H1 (cell line): Measurements from ENCODE around the gene FOLR1. TPM values are rescaled to one million over a fixed set of nuclear protein-coding genes. Genes with fewer than 3 reads are reported as not detected.

ENCODE experiments used
- CTCF ChIA-PET: fragments of 300-600 bp; sonication (Branson Sonifier 250); formaldehyde crosslinking; loops from one replicate; lab custom pipeline; 2021; ENCODE audit not compliant: partially characterized antibody; lab: Charles Lee
- POLR2A ChIA-PET: fragments of 300-600 bp; sonication (Branson Sonifier 250); formaldehyde crosslinking; loops from one replicate; lab custom pipeline; 2021; ENCODE audit warnings: inconsistent platforms; ENCODE audit not compliant: partially characterized antibody; lab: Charles Lee
- DNase-seq, 2 experiments: peaks; one replicate each; pipeline versions ENCODE4 v3.0.0 to v3.0.0-alpha.2; 2010 to 2022; ENCODE audit warnings: low spot score in 2 of 2, low read depth in 1 of 2, mixed read lengths in 1 of 2
- FAIRE-seq: peaks from 2 replicates; lab custom pipeline; 2011; peaks lifted over from hg19 to GRCh38; lab: Jason Lieb, UNC
- H2AFZ ChIP-seq: 2 replicates; pipeline ENCODE4 v1.8.1; 2012; ENCODE audit warnings: low read length, inconsistent platforms
- H2AK5ac ChIP-seq: 2 replicates; pipeline ENCODE4 v1.6.1; 2013; ENCODE audit warnings: low read depth, low read length
- H2BK120ac ChIP-seq: replicated peaks from 2 replicates; pipeline ENCODE3; 2013; ENCODE audit warnings: low read depth, low read length, inconsistent platforms
- H2BK12ac ChIP-seq: 2 replicates; pipeline ENCODE4 v1.6.1; 2013; ENCODE audit warnings: low read depth, low read length
- H2BK15ac ChIP-seq: 2 replicates; pipeline ENCODE4 v1.6.1; 2013; ENCODE audit warnings: low read length
- H2BK20ac ChIP-seq: 2 replicates; pipeline ENCODE4 v1.6.1; 2013; ENCODE audit warnings: low read length
- H2BK5ac ChIP-seq: 2 replicates; pipeline ENCODE4 v1.6.1; 2013; ENCODE audit warnings: low read depth, low read length
- H3K14ac ChIP-seq: 2 replicates; pipeline ENCODE4 v1.6.1; 2013; ENCODE audit warnings: inconsistent platforms; ENCODE audit not compliant: insufficient read length
- H3K18ac ChIP-seq: 2 replicates; pipeline ENCODE4 v1.6.1; 2013; ENCODE audit warnings: low read length; ENCODE audit errors: extremely low read depth
- H3K23ac ChIP-seq: 2 replicates; pipeline ENCODE4 v1.6.1; 2013; ENCODE audit warnings: inconsistent platforms; ENCODE audit not compliant: insufficient read length
- H3K23me2 ChIP-seq: 2 replicates; pipeline ENCODE4 v1.6.1; 2013; ENCODE audit warnings: low read depth, low read length
- H3K27ac ChIP-seq: 2 replicates; pipeline ENCODE4 v1.6.1; 2011; ENCODE audit warnings: low read depth, low read length, inconsistent platforms
- H3K27me3 ChIP-seq, 4 experiments: replicated peaks in 1 of 4; 1 replicate in 1 of 4; 2 replicates in 3 of 4; pipeline versions ENCODE4 v1.6.1 to v1.8.1; 2011 to 2013; ENCODE audit warnings: low read length in 3 of 4, mild to moderate bottlenecking in 3 of 4, inconsistent platforms in 2 of 4, mixed read lengths in 2 of 4, moderate library complexity in 1 of 4; ENCODE audit not compliant: control insufficient read depth in 3 of 4, insufficient read depth in 3 of 4; ENCODE audit errors: extremely low read depth in 1 of 4
- H3K36me3 ChIP-seq, 4 experiments: 2 replicates each; pipeline versions ENCODE4 v1.6.1 to v1.8.1; 2011 to 2013; ENCODE audit warnings: mild to moderate bottlenecking in 4 of 4, low read length in 3 of 4, moderate library complexity in 2 of 4, control low read depth in 1 of 4, inconsistent platforms in 1 of 4; ENCODE audit not compliant: insufficient read depth in 4 of 4, control insufficient read depth in 2 of 4
- H3K4ac ChIP-seq: replicated peaks from 2 replicates; pipeline ENCODE3; 2013; ENCODE audit warnings: low read length, low read depth, mixed read lengths, inconsistent platforms; ENCODE audit not compliant: insufficient read length
- H3K4me1 ChIP-seq, 4 experiments: replicated peaks in 1 of 4; 1 replicate in 1 of 4; 2 replicates in 3 of 4; pipeline versions ENCODE4 v1.6.1 to v1.8.1; 2011 to 2013; ENCODE audit warnings: low read length in 3 of 4, inconsistent platforms in 2 of 4, mixed read lengths in 1 of 4; ENCODE audit not compliant: insufficient read depth in 4 of 4, control insufficient read depth in 3 of 4
- H3K4me2 ChIP-seq, 2 experiments: 2 replicates each; pipeline versions ENCODE4 v1.6.1 to v1.8.1; 2011 to 2013; ENCODE audit warnings: low read depth in 2 of 2, low read length in 2 of 2, control low read depth in 1 of 2, inconsistent platforms in 1 of 2, mild to moderate bottlenecking in 1 of 2; ENCODE audit not compliant: insufficient read depth in 1 of 2
- H3K4me3 ChIP-seq, 4 experiments: fragments of 200-600, 300-600 bp in 1 of 4; sonication (generic), shearing (Covaris generic), sonication (Bioruptor Twin) in 1 of 4; 2 replicates each; pipeline versions ENCODE4 v1.5.1 to v1.8.1; 2011 to 2016; ENCODE audit warnings: low read length in 4 of 4, low read depth in 3 of 4, control low read depth in 2 of 4, inconsistent platforms in 2 of 4, mild to moderate bottlenecking in 2 of 4, mixed read lengths in 1 of 4, moderate library complexity in 1 of 4; ENCODE audit not compliant: insufficient read depth in 2 of 4; ENCODE audit errors: extremely low read depth in 1 of 4
- H3K56ac ChIP-seq: replicated peaks from 2 replicates; pipeline ENCODE3; 2013; ENCODE audit warnings: low read depth, mild to moderate bottlenecking, mixed read lengths, low read length, inconsistent platforms; ENCODE audit not compliant: insufficient read length
- H3K79me1 ChIP-seq: 2 replicates; pipeline ENCODE4 v1.6.1; 2013; ENCODE audit warnings: low read depth, low read length, control low read depth
- H3K79me2 ChIP-seq, 2 experiments: 2 replicates each; pipeline versions ENCODE4 v1.6.1 to v1.8.1; 2012 to 2013; ENCODE audit warnings: low read length in 2 of 2, mild to moderate bottlenecking in 2 of 2, inconsistent platforms in 1 of 2; ENCODE audit not compliant: insufficient read depth in 2 of 2, control insufficient read depth in 1 of 2
- H3K9ac ChIP-seq, 4 experiments: replicated peaks in 1 of 4; 1 replicate in 1 of 4; 2 replicates in 3 of 4; pipeline versions ENCODE4 v1.6.1 to v1.8.1; 2011 to 2013; ENCODE audit warnings: low read depth in 3 of 4, low read length in 3 of 4, control low read depth in 2 of 4, mild to moderate bottlenecking in 2 of 4, moderate library complexity in 2 of 4, inconsistent platforms in 1 of 4; ENCODE audit errors: extremely low read depth in 1 of 4
- H3K9me3 ChIP-seq, 2 experiments: 2 replicates each; pipeline versions ENCODE4 v1.6.1 to v1.8.1; 2012 to 2013; ENCODE audit warnings: mild to moderate bottlenecking in 2 of 2, moderate library complexity in 2 of 2, control low read depth in 1 of 2, inconsistent platforms in 1 of 2, low read depth in 1 of 2, low read length in 1 of 2, mixed read lengths in 1 of 2; ENCODE audit not compliant: insufficient read depth in 2 of 2
- H4K20me1 ChIP-seq, 2 experiments: replicated peaks in 1 of 2; 2 replicates each; pipeline versions ENCODE3 to v1.8.1; 2011 to 2013; ENCODE audit warnings: inconsistent platforms in 2 of 2, low read length in 2 of 2, mild to moderate bottlenecking in 1 of 2; ENCODE audit not compliant: insufficient read depth in 2 of 2, control insufficient read depth in 1 of 2
- H4K5ac ChIP-seq: 2 replicates; pipeline ENCODE4 v1.6.1; 2013; ENCODE audit warnings: low read length, low read depth, mixed read lengths, inconsistent platforms; ENCODE audit not compliant: insufficient read length
- H4K8ac ChIP-seq: 2 replicates; pipeline ENCODE4 v1.8.0; 2013; ENCODE audit warnings: mild to moderate bottlenecking, moderate library complexity, low read length, inconsistent platforms; ENCODE audit not compliant: insufficient read depth; ENCODE audit errors: extremely low read depth
- H4K91ac ChIP-seq: replicated peaks from 2 replicates; pipeline ENCODE3; 2013; ENCODE audit warnings: low read length, mixed read lengths, inconsistent platforms; ENCODE audit not compliant: insufficient read length
- KDM5A ChIP-seq: fragments of 200-600 bp; IDR thresholded peaks from 2 replicates; pipeline ENCODE4 v1.7.1; 2012; ENCODE audit warnings: mild to moderate bottlenecking, low read length, inconsistent platforms, mixed read lengths
- SP4 ChIP-seq: IDR thresholded peaks from 2 replicates; pipeline ENCODE4 v1.6.1; 2012; ENCODE audit warnings: low read length, inconsistent platforms
- WGBS, 2 experiments: shearing (Covaris generic) in 1 of 2; methylation state at CpG; one replicate each; pipeline versions ENCODE4 v1.1.6 to v1.1.7; 2013 to 2015; ENCODE audit warnings: low lambda C conversion rate in 2 of 2, mixed read lengths in 2 of 2, inconsistent platforms in 1 of 2, low coverage in 1 of 2, missing lambda C conversion rate in 1 of 2; ENCODE audit not compliant: insufficient replicate concordance in 2 of 2, insufficient coverage in 1 of 2, insufficient read length in 1 of 2; ENCODE audit errors: extremely low coverage in 1 of 2, missing lambda C conversion rate in 1 of 2; 5-methylcytosine and 5-hydroxymethylcytosine counted together
- polyA plus RNA-seq, 7 experiments: library from polyadenylated mRNA; depleted of rRNA in 3 of 7; stranded (reverse) in 5 of 7; unstranded in 2 of 7; fragments of >200 nt in 5 of 7; fragments of 200-250 nt in 2 of 7; gene quantifications; 1 replicate in 5 of 7; 2 replicates in 1 of 7; 4 replicates in 1 of 7; pipeline versions ENCODE4 v1.2.1 to v1.2.3, GENCODE V29; 2011 to 2013; ENCODE audit warnings: missing spikeins in 2 of 7, mixed read lengths in 2 of 7
- total RNA-seq: library from RNA; stranded (reverse); fragmentation: NEBNext Ultra II Directional; extraction: Animal tissue kit (Norgen Biotek cat#: 25700); gene quantifications from 2 replicates; pipeline ENCODE4 v1.2.1, GENCODE V29; 2021

Gene FOLR1
- total and polyA plus RNA-seq, 2 of the 8 experiments (the other 6 are each of a cell fraction or from before 2014, with no cell fraction given): 1.3 TPM; not detected in 1

- H3K79me1 ChIP-seq: no peaks in the 10 kb centered on the region
- no peak overlapping the region for H3K4me3 ChIP-seq
- DNase-seq (no peak), FAIRE-seq (no peak)
- H4K8ac ChIP-seq: no peak overlapping the region
- no peaks in the 10 kb centered on the region for H3K9me3 ChIP-seq
- H2BK20ac ChIP-seq: no peak overlapping the region
- no peak overlapping the region for H3K18ac ChIP-seq
- H2BK5ac ChIP-seq: no peak overlapping the region
- POLR2A ChIA-PET: interaction anchor here (0.8 kb wide), 1 partner anchor 21 kb away, joined by 3 read pairs; no protein-coding TSS in a partner anchor
- 89% methylated on average over 6 of the region's 6 CpGs; no CpG with 5 or more reads in 1 of the 2 experiments for WGBS, 2 experiments
- no peak overlapping the region for H3K4ac ChIP-seq
- H4K5ac ChIP-seq: no peak overlapping the region
- H2AFZ ChIP-seq: no peak overlapping the region
- no peaks in the 10 kb centered on the region for H3K36me3 ChIP-seq
- no peak overlapping the region for H3K56ac ChIP-seq
- no peak overlapping the region for H3K27ac ChIP-seq
- H3K9ac ChIP-seq: no peak overlapping the region
- no peak overlapping the region for H2BK120ac ChIP-seq
- H3K4me2 ChIP-seq: no peak overlapping the region
- no peak overlapping the region for H3K23ac ChIP-seq
- no peaks in the 10 kb centered on the region for H4K20me1 ChIP-seq
- no peak overlapping the region for H2BK12ac ChIP-seq
- H4K91ac ChIP-seq: no peak overlapping the region
- H3K23me2 ChIP-seq: no peaks in the 10 kb centered on the region
- CTCF ChIA-PET: interaction anchor here (0.6 to 1.5 kb wide), 2 partner anchors 8 to 301 kb away, joined by 3 read pairs; no protein-coding TSS in a partner anchor
- no peak overlapping the region for H2AK5ac ChIP-seq
- no peak overlapping the region for H3K14ac ChIP-seq
- no peaks in the 10 kb centered on the region for H3K79me2 ChIP-seq
- H2BK15ac ChIP-seq: no peak overlapping the region
- H3K4me1 ChIP-seq: no peaks in the 10 kb centered on the region
- no peaks in the 10 kb centered on the region for H3K27me3 ChIP-seq
- no peak for TF ChIP-seq KDM5A
- TF ChIP-seq SP4: no peak
These were observed 10.6 kb downstream of the FOLR1 start for GRCh38 chr11:72202571-72202970.
